GM19455 (cell line): ENCODE measurements around the gene NASP.
A peak's percentile ranks its signal among the peaks of the same experiment; 100 is the strongest.

Experiments used
- ATAC-seq: cut with Tn5 transposase; IDR thresholded peaks from one replicate; pipeline ENCODE4 v1.9.1; 2021; ENCODE audit not compliant: unreplicated experiment

NASP gene, protein sequence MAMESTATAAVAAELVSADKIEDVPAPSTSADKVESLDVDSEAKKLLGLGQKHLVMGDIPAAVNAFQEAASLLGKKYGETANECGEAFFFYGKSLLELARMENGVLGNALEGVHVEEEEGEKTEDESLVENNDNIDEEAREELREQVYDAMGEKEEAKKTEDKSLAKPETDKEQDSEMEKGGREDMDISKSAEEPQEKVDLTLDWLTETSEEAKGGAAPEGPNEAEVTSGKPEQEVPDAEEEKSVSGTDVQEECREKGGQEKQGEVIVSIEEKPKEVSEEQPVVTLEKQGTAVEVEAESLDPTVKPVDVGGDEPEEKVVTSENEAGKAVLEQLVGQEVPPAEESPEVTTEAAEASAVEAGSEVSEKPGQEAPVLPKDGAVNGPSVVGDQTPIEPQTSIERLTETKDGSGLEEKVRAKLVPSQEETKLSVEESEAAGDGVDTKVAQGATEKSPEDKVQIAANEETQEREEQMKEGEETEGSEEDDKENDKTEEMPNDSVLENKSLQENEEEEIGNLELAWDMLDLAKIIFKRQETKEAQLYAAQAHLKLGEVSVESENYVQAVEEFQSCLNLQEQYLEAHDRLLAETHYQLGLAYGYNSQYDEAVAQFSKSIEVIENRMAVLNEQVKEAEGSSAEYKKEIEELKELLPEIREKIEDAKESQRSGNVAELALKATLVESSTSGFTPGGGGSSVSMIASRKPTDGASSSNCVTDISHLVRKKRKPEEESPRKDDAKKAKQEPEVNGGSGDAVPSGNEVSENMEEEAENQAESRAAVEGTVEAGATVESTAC

DNA sequence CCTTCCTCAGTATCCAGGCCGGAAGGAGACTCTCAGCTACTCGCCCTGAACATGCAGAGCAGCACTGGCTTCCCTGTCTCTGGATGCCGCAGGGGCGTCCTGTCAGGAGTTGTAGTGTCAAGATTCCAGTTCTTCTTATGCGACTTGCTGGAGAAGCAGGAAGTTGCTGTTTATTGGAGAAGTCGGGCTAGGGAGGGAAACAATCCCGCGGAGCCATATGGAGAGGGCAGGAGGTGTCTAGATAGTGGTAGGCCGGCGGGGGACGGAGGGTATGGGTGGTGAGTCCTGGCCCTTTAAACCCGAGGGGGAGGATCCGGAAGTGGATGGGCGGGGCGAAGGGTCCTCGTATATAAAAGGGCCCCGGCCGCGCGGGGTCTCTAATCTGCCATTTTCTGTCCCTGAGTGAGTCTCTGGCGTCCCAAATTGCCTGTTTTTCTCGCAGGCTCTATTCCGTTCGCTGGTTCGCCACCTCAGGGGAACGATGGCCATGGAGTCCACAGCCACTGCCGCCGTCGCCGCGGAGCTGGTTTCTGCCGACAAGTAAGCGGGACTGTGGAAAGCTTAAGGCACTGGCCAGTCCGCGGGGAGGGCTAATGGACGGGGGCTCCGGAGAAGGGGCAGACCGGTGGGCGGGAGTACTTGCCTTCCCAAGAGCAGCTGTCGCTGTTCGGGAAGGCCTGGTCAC lies at the start of gene NASP:
TSS of gene NASP (plus strand) at position 376 of the 685 bp plus-strand sequence. CDS start at position 482, 106 bp downstream.
- peak; percentile 48 for ATAC-seq

DNA sequence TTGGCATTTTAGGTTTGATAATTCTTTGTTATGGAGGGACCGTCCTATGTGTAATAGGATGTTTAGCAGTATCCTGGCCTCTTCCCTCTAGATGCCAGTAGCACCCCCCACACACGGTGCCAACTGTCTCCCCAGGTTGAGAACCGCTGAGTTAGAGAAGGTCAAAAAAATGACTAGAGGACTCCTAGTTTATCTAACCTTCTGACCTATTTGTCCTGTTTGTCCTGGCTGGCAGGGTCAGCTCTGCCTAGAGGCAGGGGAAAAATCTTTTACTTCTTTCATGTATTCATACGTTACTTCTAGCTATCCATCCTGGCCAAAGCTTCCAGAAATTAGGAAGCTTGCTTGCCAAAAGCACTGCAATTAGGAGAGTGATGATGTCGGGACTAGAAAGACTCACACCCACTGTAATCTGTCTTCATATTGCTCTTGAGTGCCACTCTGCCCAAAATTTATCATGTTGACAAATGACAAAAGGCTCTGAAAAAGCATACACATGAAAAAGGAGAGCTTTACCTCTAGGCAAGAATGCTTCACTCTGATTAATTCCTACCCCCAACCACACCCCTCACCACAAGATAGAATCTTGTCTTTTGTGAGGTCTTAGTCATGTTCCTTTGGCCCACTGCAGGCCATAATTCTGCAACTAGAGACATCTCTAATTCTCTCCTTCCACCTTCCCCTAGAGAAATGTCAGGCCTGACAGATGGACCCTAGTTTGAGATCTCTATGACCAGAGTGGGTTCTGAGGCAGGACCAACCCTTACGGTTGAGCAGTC lies 47.7 kb upstream of the NASP start:
- no peak for ATAC-seq

DNA sequence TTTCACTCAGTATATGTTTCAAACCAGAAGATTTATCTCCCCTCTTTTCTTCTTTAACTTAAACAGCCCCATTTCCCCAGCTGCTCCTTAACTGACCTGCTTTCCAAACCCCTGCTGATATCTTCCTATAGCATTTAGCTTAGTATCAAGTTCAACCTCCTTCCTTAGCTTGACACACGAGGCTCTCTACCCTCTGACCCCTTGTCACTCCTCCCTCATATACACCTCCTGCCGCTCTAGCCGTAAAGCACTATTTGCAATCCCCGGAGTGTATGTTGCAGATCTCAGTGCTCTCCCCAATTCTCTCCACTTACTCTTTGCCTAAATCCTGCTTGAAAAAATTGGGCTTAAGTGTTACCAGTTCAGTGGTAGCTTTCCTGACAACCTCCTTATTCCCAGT lies 47.0 kb upstream of the NASP start:
- ATAC-seq: no peak

DNA sequence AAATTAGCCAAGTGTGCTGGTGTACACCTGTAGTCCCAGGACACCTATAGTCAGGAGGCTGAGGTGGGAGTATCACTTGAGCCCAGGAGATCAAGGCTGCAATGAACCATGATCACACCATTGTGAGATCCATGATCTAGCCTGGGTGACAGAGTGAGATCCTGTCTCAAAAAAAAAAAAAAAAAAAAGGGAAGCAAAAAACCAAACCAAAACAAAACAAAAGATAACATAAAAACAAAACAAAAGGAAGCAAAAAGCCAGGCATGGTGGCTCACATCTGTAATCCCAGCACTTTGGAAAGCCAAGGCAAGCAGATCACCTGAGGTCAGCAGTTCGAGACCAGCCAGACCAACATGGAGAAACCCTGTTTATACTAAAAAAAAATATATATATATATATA lies 42.6 kb upstream of the NASP start:
- no peak for ATAC-seq

DNA sequence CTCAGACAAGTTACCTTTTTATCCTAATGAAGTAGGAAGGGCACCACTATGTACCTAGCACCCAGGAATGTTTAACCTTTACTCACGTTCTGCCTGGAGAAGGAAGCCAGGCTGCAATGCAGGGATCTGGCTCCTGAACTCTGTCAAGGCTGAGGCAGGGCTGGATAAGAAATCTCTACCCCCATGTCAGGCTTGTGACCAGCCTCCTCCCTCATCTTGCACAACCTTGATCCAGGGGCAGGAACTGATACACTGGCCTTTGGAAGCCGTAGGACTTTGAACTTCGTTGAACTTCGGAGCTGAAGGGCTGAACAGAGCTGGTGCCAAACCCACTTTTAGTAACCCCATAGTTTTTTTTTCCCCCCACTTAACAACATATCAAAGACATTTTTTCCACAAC lies 41.2 kb upstream of the NASP start:
- no peak for ATAC-seq

DNA sequence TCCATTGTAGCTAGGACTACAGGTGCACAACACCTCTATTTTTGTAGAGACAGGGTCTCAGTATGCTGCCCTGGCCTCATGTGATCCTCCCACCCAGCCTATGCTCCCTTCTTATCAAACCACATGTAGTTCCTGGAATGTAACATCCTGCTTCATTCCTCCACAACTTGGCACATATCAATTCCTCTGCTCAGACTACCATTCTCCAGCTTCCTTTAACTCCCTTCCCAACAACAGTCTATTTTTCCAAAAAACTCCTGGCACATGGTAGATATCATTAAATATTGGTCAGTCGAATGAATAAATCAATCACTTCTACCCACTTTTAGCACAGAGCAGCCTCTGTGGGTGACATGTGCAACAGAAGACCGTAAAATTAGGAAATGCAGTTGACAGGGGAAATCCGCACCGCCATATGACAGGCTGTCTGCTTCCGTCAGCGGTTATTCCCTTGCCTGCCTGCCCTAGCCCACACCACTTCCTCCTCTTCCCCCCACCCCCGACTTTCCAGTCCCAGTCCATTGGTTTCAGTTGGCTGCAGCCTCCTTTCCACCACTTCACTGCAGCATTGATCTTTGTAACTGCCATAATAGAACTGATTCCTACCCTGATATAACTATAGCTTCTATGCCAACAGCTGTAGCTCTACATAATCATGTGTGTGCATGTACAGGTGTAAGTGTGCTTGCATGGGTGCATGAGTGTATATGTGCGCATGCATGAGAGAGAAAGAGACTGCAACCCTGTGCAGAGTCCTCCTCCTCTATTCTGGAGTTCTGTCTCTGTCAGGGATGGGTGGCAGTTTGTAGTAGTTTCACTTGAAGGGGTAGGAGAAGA lies 40.0 kb upstream of the NASP start:
- ATAC-seq: no peak

DNA sequence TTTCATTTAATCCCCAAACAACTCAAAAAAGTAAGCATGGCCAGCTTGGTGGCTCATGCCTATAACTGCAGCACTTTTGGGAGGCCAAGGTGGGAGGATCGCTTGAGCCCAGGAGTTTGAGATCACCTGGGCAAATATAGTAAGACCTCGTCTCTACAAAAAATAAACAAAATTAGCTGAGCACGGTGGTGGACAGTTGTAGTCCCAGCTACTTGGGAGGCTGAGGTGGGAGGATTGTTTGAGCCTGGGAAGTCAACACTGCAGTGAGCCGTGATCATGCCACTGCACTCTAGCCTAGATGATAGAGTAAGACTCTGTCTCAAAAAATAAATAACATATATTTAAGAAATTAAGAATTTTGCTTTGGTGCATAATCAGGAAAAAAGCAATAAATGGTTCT lies 39.3 kb upstream of the NASP start:
- no peak for ATAC-seq

DNA sequence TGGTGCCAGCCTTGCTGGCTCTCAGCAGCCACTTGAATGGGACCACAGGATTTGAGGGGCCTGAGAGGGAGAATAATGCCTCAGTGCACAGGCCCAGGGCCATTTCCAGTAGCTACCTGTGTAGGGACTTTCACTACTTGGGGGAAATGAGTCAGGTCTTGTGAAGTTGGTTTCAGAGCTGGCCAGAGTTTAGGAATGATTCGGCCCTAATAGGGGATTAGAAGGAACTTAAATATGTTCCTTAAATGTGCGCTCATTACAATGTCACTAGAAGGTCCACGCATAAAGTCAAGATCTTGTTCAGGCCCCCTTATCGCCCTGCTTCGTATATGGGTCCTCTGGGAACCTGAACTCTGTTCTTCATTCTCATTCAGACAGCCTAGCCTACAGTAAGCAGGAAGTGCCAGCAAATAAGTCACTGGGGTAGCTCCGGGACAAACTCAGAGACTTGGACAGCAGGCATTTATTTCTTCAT lies 38.8 kb upstream of the NASP start:
- ATAC-seq: peak; percentile 59

DNA sequence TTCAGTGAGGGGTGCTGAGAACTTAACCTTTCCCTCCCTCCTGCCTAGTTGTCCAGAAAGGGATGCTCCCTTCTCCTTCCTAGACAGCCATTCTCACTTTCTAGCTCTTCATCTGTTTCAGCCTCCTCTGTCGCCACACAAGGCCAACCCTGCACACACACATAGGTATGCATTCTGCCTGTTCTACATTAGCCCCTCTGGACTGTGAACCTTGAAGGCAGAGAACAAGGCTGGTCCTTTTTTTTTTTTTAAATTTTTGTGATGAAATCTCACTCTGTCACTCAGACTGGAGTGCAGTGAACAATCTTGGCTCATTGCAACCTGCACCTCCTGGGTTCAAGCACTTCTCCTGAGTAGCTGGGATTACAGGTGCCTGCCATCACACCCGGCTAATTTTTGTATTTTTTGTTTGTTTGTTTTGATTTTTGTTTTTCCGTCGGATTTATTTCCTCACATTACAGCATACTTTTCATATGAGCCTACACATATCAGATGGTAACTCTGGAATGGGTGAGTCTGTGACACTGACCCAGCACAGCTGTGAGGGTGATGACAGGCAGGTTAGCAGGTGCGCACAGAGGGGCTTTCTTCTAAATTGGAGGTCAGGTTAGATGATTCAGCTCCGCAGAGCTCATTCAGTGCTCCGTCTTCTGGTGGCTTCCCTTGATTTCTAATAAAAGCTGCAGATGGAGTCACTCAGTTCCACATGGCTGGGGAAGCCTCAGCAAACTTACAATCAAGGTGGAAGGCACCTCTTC lies 38.1 kb upstream of the NASP start:
- no peak for ATAC-seq

DNA sequence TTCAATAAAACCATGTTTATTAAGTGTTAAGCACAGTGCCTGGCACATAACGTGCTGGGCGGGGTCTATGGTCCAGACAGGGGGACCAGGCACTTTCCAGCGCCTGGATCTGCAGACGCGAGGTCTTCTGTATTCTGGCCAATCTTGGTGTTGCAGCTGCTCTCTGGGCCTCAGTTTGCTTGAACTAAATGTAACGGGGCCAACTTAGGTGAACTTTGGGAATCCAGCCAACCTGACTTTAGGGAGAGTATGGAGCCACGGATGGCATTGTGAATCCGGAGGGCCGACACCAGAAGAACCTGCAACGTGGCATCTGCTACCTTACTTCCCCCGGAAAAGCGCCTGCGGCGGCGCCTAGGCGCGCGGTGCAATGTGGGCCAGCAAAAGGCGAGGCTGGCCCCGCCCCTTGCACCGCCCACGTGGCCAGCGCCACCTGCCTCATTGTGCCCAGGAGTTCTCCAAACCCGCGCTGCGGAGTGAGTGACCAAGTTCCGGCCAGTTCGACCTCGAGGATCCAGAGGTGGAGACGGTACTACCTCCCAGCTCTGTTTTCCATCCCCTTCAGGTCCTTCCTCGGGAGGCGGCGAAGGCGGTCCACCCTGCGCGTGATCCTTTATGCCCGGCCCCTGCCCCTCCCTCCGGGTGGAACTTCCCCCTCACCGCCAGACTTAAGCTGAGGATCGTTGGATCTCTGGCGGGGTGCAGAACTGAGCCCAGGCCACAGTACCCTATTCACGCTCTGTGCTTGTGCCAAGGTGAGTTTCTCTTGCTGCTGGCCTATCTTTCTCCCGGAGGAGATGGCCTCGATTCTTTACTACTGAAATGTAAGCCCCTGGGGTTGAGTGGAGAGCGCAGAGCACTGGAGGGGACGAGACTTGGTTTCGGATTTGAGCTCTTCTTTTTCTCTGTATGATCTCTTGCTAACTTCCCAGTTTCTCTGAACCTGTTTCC lies 33.2 kb upstream of the NASP start, which contains the start of gene AKR1A1:
TSS of gene AKR1A1 (plus strand) at position 426 of the 951 bp plus-strand sequence. CDS start 10,969 bp downstream, outside the sequence.
- peak; percentile 86 for ATAC-seq

DNA sequence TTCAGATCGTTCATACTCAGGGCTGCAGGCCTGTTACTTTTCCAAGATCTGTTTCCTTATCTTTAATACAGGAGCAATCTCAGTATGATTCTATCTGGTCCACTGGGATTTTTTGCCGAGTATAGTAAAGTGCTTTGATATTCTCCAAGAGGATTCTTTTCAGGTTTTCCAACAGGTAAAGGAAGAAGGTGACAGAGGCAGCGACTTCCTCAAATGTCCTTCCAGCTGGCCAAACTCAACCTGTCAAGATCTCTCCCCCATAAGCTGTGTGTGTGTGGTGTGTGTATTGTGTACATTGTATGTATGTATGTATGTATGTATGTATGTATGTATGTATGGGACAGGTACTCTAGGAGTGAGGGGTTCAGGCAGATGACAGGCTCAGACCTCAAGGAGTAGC lies 32.2 kb upstream of the NASP start:
- no peak for ATAC-seq

DNA sequence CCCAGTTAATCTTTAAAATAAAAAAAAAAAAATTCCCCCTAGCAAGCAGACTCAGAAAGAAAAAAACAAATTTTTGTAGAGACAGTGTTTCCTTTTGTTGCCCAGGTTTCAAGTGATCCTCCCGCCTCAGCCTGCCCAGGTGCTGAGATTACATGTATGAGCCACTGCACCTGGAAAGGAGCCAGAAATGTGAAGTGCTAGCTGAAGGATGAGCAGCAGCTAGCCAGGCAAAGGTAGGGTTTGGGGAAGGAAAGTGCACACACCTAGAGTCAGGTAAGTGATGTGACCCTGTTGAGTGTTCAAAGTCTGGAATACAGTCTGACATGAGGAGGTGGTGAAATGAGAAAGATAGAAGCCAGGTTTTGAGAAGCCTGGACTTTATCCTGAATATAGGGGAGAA lies 31.5 kb upstream of the NASP start:
- no peak for ATAC-seq

DNA sequence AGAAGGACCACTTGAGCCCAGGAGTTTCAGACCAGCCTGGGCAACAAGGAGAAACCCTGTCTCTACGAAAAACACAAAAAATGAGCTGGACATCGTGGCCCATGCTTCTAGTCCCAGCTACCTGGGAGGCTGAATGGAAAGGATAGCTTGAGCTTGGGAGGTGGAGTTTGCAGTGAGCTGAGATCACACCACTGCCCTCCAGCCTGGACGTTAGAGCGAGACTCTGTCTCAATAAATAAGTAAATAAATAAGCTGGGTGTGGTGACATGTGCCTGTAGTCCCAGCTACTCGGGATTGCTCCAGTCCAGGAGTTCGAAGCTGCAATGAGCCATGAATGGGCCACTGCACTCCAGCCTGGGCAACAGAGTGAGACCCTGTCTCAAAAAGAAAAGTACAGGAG lies 29.6 kb upstream of the NASP start:
- ATAC-seq: no peak

DNA sequence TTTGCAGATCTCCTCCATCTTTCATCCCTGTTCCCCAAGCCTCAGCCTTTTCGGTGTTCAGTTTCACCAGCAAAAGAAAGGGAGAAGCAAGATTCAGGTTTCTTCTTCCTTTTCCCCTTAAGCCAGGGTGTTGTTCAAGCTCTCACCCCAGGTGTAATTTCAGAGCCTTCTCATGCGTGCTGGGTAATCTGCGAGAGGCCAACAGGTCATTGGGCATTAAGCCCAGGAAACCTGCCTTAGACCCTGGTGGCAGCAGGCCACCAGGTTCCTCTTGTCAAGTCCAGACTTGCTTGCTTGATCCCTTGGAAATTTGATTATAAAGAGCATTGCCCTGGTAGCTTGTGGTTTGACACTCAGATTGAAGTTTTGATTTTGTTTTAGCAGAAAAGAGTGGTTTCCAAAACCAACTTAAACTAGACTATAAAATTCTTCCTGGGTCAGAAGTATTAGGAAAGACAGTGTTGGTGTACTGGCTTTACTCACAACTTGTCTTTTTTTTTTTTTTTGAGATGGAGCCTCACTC lies 26.4 kb upstream of the NASP start:
- no peak for ATAC-seq

DNA sequence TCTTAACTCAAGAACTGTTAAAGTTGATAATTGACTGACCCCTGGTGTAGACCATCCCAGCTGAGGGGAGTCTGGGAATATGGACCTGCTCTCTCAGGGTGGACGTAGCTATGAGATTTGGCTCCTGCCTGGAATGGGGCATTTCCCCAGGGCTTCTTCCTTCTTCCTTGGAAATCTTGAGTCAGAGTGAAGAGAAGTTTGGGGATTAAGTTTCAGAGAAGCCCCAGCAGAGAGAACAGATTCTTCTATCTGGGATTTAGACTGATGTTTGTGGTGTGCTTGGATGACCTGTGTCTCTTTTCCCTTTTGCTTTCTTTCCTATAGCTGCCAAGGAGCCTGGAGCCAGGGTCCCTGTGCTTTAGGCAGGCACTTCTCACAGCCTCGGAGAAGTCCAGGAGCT lies 20.0 kb upstream of the NASP start:
- no peak for ATAC-seq

DNA sequence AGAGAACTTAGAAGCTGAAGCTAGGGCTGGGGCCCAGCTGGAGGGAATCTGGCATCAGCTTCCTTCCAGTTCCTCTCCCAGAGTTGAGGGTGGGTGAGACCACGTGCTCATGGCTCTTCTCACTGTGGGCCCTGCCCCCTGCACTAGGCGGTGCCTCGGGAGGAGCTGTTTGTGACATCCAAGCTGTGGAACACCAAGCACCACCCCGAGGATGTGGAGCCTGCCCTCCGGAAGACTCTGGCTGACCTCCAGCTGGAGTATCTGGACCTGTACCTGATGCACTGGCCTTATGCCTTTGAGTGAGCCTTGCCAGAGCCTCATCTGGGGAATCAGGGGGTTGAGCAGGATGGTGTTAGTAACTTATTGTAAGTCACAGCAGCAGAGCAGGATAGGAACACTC lies 17.1 kb upstream of the NASP start:
- ATAC-seq: no peak

DNA sequence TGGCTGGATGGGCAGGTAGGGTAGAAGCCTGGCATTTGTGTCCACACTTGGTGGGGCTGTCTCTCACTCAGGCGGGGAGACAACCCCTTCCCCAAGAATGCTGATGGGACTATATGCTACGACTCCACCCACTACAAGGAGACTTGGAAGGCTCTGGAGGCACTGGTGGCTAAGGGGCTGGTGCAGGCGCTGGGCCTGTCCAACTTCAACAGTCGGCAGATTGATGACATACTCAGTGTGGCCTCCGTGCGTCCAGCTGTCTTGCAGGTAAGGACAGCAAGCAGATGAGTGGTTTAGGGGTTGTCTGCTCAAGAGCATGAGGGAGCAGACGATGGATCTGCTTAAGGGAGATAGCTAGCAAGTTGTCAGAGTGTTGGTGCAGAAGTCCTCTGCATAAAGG lies 15.9 kb upstream of the NASP start:
- ATAC-seq: no peak

DNA sequence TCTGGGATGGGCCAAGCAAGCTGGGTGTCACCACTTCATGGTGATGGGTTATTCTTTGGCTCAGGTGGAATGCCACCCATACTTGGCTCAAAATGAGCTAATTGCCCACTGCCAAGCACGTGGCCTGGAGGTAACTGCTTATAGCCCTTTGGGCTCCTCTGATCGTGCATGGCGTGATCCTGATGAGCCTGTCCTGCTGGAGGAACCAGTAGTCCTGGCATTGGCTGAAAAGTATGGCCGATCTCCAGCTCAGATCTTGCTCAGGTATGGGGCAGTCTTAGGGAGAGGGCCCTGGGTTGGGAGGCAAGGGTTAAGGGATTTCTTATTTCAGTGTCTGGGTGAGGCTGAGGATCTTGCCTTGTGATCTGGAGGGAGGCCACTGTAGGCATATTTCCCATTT lies 15.4 kb upstream of the NASP start:
- ATAC-seq: no peak
